Subcutaneous adipose tissue (tissue), 4 donors: ENCODE measurements around the gene DUS1L. TPM values are rescaled to one million over a fixed set of nuclear protein-coding genes. Genes with fewer than 3 reads are reported as not detected.

Experiments
- CTCF ChIP-seq: fragments of 450-650 bp; IDR thresholded peaks from one replicate; pipeline ENCODE4 v1.5.1; 2016; ENCODE audit warnings: low read depth, mild to moderate bottlenecking, control low read depth, antibody characterized with exemption, moderate library complexity
- total RNA-seq, 4 donors: library from RNA; depleted of rRNA; stranded (reverse); fragments of >200 nt; gene quantifications; one replicate each; pipeline ENCODE4 v1.1.0, GENCODE V29; 2016

The DUS1L gene
- total RNA-seq, 4 donors from 2014 or later, result 45.0 to 147 (median 52.3) TPM

- TF ChIP-seq CTCF, result no peak
Measured at GRCh38 chr17:82059272-82060000, 6.2 kb downstream of the DUS1L start.

- no peak for TF ChIP-seq CTCF
Measured at GRCh38 chr17:82058855-82059249, 6.8 kb downstream of the DUS1L start.

GRCh38 chr17:82058230-82058854 lies 7.3 kb downstream of the DUS1L start:
- TF ChIP-seq CTCF, result no peak

GRCh38 chr17:82056729-82057621 lies 8.6 kb downstream of the DUS1L start:
- no peak for TF ChIP-seq CTCF

- TF ChIP-seq CTCF, result no peak
Measured at GRCh38 chr17:82055965-82056728, 9.5 kb downstream of the DUS1L start.

GRCh38 chr17:82055023-82055964 lies 10.3 kb downstream of the DUS1L start:
- no peak for TF ChIP-seq CTCF
